ENCODE data around the gene NPAS2. TPM values are rescaled to one million over a fixed set of nuclear protein-coding genes. Genes with fewer than 3 reads are reported as not detected.

Gene NPAS2
- total RNA-seq, 4 donors from 2014 or later = 7.7 to 83.2 (median 15.1) TPM

DNA sequence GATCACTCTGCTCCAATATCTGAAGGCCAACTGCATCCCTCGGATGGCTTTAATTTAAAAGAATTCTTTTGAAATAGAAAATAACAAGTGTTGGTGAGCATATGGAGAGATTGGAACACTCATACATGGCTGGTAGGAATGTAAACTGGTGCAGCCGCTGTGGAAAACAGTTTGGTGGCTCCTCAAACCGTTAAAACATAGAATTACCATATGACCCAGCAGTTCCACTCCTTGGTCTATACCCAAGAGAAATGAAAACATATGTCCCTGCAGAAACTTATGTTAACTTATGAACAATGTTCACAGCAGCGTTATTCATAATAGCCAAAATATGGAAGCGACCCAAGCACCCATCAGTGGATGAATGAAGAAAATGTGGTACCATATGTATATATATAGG, 60.1 kb downstream of the NPAS2 start:
- H3K4me1 ChIP-seq = peaks cover 0 to 15% (median 2%) of the 10 kb centered on the region in 4 donors
- no peak overlapping the region for H3K4me3 ChIP-seq
- H3K9me3 ChIP-seq = no peaks in the 10 kb centered on the region
- 87 to 92% methylated on average over 5 of the region's 5 CpGs for WGBS, 2 donors
- no peaks in the 10 kb centered on the region for H3K36me3 ChIP-seq
- no peak for DNase-seq (ENCODE audit: low spot score in 2 of 2)
- no peak for TF ChIP-seq POLR2A (IDR thresholded peaks at IDR 0.05)
- no peak for TF ChIP-seq EP300 (IDR thresholded peaks at IDR 0.05)
- TF ChIP-seq CTCF (IDR thresholded peaks at IDR 0.05) = no peak
- no peaks in the 10 kb centered on the region for H3K27me3 ChIP-seq
- H3K27ac ChIP-seq = no peak overlapping the region

DNA sequence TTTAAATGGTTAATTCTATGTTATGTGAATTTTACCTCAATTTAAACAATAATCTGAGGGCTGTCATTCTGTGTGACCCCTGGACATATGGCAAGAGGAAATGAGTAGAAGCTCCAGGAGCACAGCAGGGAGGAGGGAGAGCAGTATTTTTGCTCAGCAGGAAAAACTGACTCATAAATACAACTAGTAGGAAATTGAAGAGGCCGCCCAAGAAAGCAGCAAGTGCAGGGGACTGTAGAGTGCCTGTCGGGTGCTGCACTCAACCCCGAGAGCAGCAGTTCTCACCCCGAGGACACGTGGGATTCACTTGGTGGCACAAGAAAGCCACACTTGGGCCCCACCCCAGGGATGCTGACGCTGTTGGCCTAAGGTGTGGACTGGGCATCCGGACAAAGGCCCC, 60.8 kb downstream of the NPAS2 start:
- Histone ChIP-seq H3K4me3 (no peak overlapping the region), H3K27me3 (no peaks in the 10 kb centered on the region), H3K27ac (no peak overlapping the region), H3K4me1 (peaks cover 0 to 15% (median 2%) of the 10 kb centered on the region in 4 donors), H3K9me3 (no peaks in the 10 kb centered on the region), H3K36me3 (no peaks in the 10 kb centered on the region)
- WGBS, 2 donors = 74 to 91% methylated on average over 7 of the region's 7 CpGs
- DNase-seq (ENCODE audit: low spot score in 2 of 2) = no peak
- TF ChIP-seq CTCF (IDR thresholded peaks at IDR 0.05) (no peak), EP300 (IDR thresholded peaks at IDR 0.05) (no peak), POLR2A (IDR thresholded peaks at IDR 0.05) (no peak)

- WGBS, 2 donors = 72 to 75% methylated on average over 11 of the region's 11 CpGs
- Histone ChIP-seq H3K4me3 (no peak overlapping the region), H3K36me3 (no peaks in the 10 kb centered on the region), H3K27ac (no peak overlapping the region), H3K4me1 (peaks cover 0 to 15% (median 2%) of the 10 kb centered on the region in 4 donors), H3K27me3 (no peaks in the 10 kb centered on the region), H3K9me3 (no peaks in the 10 kb centered on the region)
- no peak for DNase-seq (ENCODE audit: low spot score in 2 of 2)
- TF ChIP-seq EP300 (IDR thresholded peaks at IDR 0.05) = no peak
- TF ChIP-seq CTCF (IDR thresholded peaks at IDR 0.05) = no peak
- no peak for TF ChIP-seq POLR2A (IDR thresholded peaks at IDR 0.05)
Measured at GRCh38 chr2:100882645-100883613, 63.0 kb downstream of the NPAS2 start.

DNA sequence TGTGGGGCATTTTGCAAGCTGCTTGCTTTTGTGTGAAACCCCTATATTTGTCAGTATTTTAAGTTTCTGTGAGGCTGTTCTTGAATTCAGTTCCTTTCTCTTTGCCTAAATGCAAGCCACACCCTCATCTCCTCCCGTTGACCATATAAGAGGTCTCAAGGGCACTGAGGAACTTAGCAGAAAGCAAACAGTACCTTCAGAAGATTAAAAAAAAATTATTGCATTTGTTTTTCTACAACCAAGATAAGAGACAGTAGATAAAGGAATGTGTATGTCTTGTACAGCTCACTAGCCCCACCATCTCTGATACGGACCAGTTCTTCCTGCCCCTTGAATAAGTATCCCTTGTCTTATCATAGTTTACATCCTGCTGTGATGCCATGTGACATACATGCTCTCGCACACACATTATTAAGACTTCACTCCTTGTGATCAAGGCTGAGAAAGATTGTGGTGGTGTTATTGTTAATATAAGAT, 64.2 kb downstream of the NPAS2 start:
- H3K9me3 ChIP-seq = no peaks in the 10 kb centered on the region
- no peaks in the 10 kb centered on the region for H3K27me3 ChIP-seq
- DNase-seq (ENCODE audit: low spot score in 2 of 2) = no peak
- H3K36me3 ChIP-seq = no peaks in the 10 kb centered on the region
- no peak overlapping the region for H3K27ac ChIP-seq
- H3K4me3 ChIP-seq = no peak overlapping the region
- peaks cover 0 to 15% (median 2%) of the 10 kb centered on the region in 4 donors for H3K4me1 ChIP-seq
- 26 to 27% methylated on average over 3 of the region's 3 CpGs for WGBS, 2 donors
- no peak for TF ChIP-seq POLR2A (IDR thresholded peaks at IDR 0.05)
- no peak for TF ChIP-seq EP300 (IDR thresholded peaks at IDR 0.05)
- no peak for TF ChIP-seq CTCF (IDR thresholded peaks at IDR 0.05)

- WGBS, 2 donors = 69 to 79% methylated on average over 4 of the region's 4 CpGs
- no peak for DNase-seq (ENCODE audit: low spot score in 2 of 2)
- H3K4me3 ChIP-seq = no peak overlapping the region
- peaks cover 0 to 15% (median 2%) of the 10 kb centered on the region in 4 donors for H3K4me1 ChIP-seq
- H3K36me3 ChIP-seq = no peaks in the 10 kb centered on the region
- no peaks in the 10 kb centered on the region for H3K27me3 ChIP-seq
- H3K9me3 ChIP-seq = no peaks in the 10 kb centered on the region
- H3K27ac ChIP-seq = no peak overlapping the region
- TF ChIP-seq POLR2A (IDR thresholded peaks at IDR 0.05) (no peak), EP300 (IDR thresholded peaks at IDR 0.05) (no peak), CTCF (IDR thresholded peaks at IDR 0.05) (no peak)
Measured at GRCh38 chr2:100886085-100886484, 66.1 kb downstream of the NPAS2 start.

Data from tibial nerve (tissue), 4 donors.